Measurements from ENCODE around the gene GCAT. TPM values are rescaled to one million over a fixed set of nuclear protein-coding genes. Genes with fewer than 3 reads are reported as not detected.

The GCAT gene
- total RNA-seq, 1 donor from 2014 or later = 27.6 TPM

DNA sequence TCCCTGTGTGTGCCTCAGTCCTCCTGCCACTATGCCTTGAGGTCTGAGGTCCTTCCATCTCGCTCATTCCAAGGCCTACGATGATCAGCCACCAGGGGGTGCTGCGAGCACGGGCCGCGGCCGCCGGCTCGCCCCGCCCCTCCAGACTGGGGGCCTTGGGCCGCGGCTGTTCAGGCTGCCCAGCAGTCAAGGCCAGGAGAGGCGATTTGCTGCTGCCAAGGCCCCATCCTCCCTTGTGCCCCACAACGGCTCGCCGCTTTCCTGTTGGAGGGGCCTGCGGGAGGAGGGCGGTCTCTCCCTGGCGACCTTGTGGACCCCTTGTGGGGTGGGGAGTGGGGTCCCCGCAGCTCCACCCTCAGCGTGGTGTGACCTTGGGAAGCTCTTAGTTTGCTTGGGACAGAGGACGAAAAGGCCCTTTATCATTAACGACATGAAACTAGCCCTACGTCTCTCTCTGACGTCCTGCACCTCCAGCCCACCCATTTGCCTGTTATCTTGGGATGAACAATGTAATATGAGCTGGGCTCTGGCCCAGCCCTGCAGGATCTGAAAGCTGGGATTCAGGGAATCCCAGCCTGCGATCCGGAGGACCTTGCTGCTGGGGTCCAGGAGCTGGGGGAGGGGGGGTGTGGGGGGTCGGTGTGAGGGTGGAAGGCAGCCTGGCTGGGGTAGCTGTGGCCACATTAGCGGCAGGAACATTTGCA, 10.1 kb downstream of the GCAT start:
- Histone ChIP-seq H3K36me3 (ENCODE audit: control insufficient read depth, insufficient read depth, low read length) (peaks cover 9% of the 10 kb centered on the region), H3K4me3 (ENCODE audit: low read depth, low read length) (peak overlapping the region; percentile 13), H3K27me3 (ENCODE audit: control insufficient read depth, insufficient read depth, low read length) (no peaks in the 10 kb centered on the region)
- FAIRE-seq (no peak), DNase-seq (ENCODE audit: low read depth) (peak; percentile 44)
- TF ChIP-seq, protein P1, sequence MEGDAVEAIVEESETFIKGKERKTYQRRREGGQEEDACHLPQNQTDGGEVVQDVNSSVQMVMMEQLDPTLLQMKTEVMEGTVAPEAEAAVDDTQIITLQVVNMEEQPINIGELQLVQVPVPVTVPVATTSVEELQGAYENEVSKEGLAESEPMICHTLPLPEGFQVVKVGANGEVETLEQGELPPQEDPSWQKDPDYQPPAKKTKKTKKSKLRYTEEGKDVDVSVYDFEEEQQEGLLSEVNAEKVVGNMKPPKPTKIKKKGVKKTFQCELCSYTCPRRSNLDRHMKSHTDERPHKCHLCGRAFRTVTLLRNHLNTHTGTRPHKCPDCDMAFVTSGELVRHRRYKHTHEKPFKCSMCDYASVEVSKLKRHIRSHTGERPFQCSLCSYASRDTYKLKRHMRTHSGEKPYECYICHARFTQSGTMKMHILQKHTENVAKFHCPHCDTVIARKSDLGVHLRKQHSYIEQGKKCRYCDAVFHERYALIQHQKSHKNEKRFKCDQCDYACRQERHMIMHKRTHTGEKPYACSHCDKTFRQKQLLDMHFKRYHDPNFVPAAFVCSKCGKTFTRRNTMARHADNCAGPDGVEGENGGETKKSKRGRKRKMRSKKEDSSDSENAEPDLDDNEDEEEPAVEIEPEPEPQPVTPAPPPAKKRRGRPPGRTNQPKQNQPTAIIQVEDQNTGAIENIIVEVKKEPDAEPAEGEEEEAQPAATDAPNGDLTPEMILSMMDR (IDR thresholded peaks at IDR 0.05; ENCODE audit: insufficient read depth, low read length, severe bottlenecking) = peak; percentile 95

DNA sequence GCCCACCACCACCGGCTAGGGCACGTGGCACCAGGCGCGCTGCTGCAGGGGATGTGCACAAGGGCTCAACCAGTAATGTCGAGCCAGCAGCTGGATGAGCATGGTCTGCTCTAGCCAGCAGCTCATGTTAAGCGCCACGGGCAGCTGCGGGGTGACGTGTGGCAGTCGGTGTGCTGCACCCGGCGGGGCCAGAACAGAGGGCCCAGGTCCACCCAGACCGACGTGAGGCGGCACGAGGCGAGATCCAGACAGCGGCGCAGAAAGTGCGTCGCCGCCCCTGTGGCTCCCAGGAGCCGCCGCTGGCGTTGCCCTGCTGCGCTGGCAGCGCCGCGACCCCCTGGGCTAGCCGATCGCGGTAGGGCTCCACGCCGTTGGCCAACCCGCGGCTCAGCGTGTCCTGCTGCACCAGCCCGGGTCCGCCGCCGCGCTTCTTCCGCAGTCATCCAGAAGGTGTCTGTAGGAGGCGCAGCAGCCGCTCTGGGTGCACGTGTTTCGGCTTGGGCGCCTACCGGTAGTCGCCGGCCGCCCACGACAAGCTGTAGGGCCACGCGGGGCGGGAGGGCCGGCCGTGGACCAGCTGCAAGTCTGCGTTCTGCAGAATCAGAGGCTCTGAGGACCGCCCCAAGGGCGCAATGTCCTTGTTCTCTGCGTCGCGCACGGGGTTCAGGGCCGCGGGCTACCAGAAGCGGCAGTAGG, 10.8 kb downstream of the GCAT start:
- FAIRE-seq (no peak), DNase-seq (ENCODE audit: low read depth) (peak; percentile 22)
- TF ChIP-seq, protein P1 (IDR thresholded peaks at IDR 0.05; ENCODE audit: insufficient read depth, low read length, severe bottlenecking) = peak; percentile 60

DNA sequence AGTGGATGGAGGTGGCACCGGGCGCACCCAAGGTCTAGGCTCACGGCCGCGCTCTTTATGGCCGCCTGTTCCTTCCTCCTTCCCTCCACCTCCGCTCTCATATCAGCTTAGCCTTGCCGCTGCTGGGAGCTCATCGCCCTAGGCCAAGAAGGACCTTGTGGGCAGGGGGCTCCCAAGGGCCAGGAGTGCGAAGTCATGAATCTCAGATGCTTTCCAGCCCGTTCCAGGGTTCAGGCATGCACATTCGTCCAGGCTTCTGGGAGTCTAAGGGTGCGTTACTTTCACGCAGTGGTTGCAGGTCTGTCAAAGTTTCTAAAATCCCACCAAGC, 11.3 kb downstream of the GCAT start:
- DNase-seq (ENCODE audit: low read depth) (no peak), FAIRE-seq (no peak)
- H3K27me3 ChIP-seq (ENCODE audit: control insufficient read depth, insufficient read depth, low read length) = no peaks in the 10 kb centered on the region
- no peak overlapping the region for H3K4me3 ChIP-seq (ENCODE audit: low read depth, low read length)
- TF ChIP-seq, protein P1 (IDR thresholded peaks at IDR 0.05; ENCODE audit: insufficient read depth, low read length, severe bottlenecking) = no peak
- peaks cover 6% of the 10 kb centered on the region for H3K36me3 ChIP-seq (ENCODE audit: control insufficient read depth, insufficient read depth, low read length)

More for the DNA sequence above, 10.8 kb downstream of the GCAT start:
- Histone ChIP-seq H3K4me3 (ENCODE audit: low read depth, low read length) (peak overlapping the region; percentile 25), H3K36me3 (ENCODE audit: control insufficient read depth, insufficient read depth, low read length) (peaks cover 6% of the 10 kb centered on the region), H3K27me3 (ENCODE audit: control insufficient read depth, insufficient read depth, low read length) (no peaks in the 10 kb centered on the region)

DNA sequence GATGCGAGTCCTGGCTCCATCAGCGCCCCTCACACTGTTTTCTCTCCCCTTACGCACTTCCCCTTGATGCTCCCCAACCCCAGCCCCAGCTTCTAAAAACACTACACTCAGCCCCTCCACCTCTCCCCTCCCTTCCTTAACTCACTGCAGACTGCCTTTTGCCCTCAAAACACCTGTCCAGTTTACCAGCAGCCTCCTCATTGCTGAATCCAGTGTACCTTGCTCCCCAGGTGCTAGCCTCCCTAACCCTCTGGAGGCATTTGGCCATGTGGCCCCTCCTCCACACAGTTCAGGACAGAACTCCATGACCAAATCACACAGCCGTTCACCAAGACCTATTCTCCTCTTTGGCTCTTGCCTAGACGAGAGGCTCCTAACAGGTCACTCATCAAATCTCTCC, 12.6 kb downstream of the GCAT start:
- DNase-seq (ENCODE audit: low read depth) = no peak

DNA sequence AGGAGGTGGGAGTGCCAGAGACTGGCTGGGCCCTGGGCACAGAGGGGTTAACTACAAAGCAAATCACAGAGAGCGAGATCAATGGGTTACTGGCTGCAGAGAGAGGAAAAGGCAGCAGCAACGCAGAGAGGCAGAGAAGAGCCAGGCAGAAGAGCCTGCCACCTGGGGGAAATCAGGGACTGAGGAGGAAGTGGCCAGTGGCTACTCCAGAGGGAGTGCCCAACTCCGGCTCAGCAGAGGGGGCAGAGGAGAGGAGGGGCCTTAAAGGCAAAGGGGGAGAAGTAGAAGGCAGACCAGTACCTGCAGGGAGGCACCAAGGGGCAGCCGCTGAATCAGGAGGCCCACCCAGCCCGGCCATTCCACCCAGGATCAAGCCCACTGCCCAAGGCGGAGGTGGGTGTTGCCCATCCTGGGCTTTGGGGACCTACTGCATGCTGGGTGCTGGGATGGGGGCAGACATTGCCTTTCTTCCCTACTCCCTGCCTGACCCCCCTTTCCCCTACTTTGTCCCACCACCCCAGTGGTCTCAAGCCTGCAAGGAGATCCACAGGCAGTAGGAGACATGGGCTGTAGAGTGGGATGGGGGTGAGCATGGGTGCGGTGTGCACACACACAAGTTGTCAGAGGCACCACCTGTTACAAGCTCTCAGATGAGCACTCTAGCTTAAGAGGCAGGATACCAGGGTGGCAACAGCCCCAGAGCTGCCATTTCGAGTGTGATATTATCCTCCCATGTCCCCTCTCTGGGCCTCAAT, 14.5 kb downstream of the GCAT start:
- Histone ChIP-seq H3K27me3 (ENCODE audit: control insufficient read depth, insufficient read depth, low read length) (no peaks in the 10 kb centered on the region), H3K4me3 (ENCODE audit: low read depth, low read length) (no peak overlapping the region), H3K36me3 (ENCODE audit: control insufficient read depth, insufficient read depth, low read length) (peaks cover 1% of the 10 kb centered on the region)
- no peak for DNase-seq (ENCODE audit: low read depth)
- FAIRE-seq = no peak
- TF ChIP-seq, protein P1 (IDR thresholded peaks at IDR 0.05; ENCODE audit: insufficient read depth, low read length, severe bottlenecking) = no peak

More for the DNA sequence above, 12.6 kb downstream of the GCAT start:
- Histone ChIP-seq H3K27me3 (ENCODE audit: control insufficient read depth, insufficient read depth, low read length) (no peaks in the 10 kb centered on the region), H3K4me3 (ENCODE audit: low read depth, low read length) (no peak overlapping the region), H3K36me3 (ENCODE audit: control insufficient read depth, insufficient read depth, low read length) (peaks cover 4% of the 10 kb centered on the region)
- no peak for FAIRE-seq
- TF ChIP-seq, protein P1 (IDR thresholded peaks at IDR 0.05; ENCODE audit: insufficient read depth, low read length, severe bottlenecking) = no peak
